ENCODE measurements around the gene CEMIP. TPM values are rescaled to one million over a fixed set of nuclear protein-coding genes. Genes with fewer than 3 reads are reported as not detected.

CEMIP gene
- total RNA-seq, 1 experiment from 2014 or later, result 0.61 TPM

- H3K36me3 ChIP-seq (ENCODE audit: low read depth), result no peaks in the 10 kb centered on the region
- H3F3A ChIP-seq (ENCODE audit: insufficient read depth, low read depth), result peaks cover 11% of the 10 kb centered on the region; the same call in 1 of the 2 replicates
- H3K4me2 ChIP-seq, result peak overlapping the region; percentile 89
- H3K79me2 ChIP-seq (ENCODE audit: low read depth), result peaks cover 59% of the 10 kb centered on the region
- H4K20me1 ChIP-seq (ENCODE audit: insufficient read depth), result peaks cover 5% of the 10 kb centered on the region; the same call in 1 of the 2 replicates
- POLR2A ChIA-PET (ENCODE audit: unreplicated experiment), result interaction anchor here (0.5 to 0.6 kb wide), 3 partner anchors 13 to 411 kb away, joined by 4 to 20 read pairs (median 5); no protein-coding TSS in a partner anchor
- BruUV-seq (replicated peaks), result TSS peak; percentile 59
- no peaks in the 10 kb centered on the region for H3K9me3 ChIP-seq (ENCODE audit: insufficient read depth, low read depth)
- H3K27ac ChIP-seq, result no peak overlapping the region
- H2AFZ ChIP-seq, result no peak overlapping the region
- no peak for DNase-seq
- intact Hi-C loops (cut with micrococcal nuclease; ENCODE audit: unreplicated experiment), result no loop called here
- peaks cover 24% of the 10 kb centered on the region for H3K4me1 ChIP-seq (replicated peaks; ENCODE audit: insufficient read depth)
- CTCF ChIA-PET, result no interaction called here
- TF ChIP-seq CTCF (conservative IDR thresholded peaks at IDR 0.05), result no peak
- H3K4me3 ChIP-seq, result peak overlapping the region; percentile 87
- H3K9me2 ChIP-seq (ENCODE audit: insufficient read depth), result no peaks in the 10 kb centered on the region; the same call in 1 of the 2 replicates
- no peaks in the 10 kb centered on the region for H3K27me3 ChIP-seq (ENCODE audit: insufficient read depth, low read depth)
These were observed 209.1 kb downstream of the CEMIP start for GRCh38 chr15:80988148-80988796.

GRCh38 chr15:80989081-80989517 is 209.9 kb downstream of the CEMIP start:
- no TSS peak for BruUV-seq (replicated peaks)
- H3K4me3 ChIP-seq, result peak overlapping the region; percentile 87
- peak overlapping the region; percentile 89 for H3K4me2 ChIP-seq
- TF ChIP-seq CTCF (conservative IDR thresholded peaks at IDR 0.05) (no peak), EZH2 (IDR thresholded peaks at IDR 0.05; ENCODE audit: low read depth) (no peak)
- CTCF ChIA-PET, result no interaction called here
- no peaks in the 10 kb centered on the region for H3K27me3 ChIP-seq (ENCODE audit: insufficient read depth, low read depth)
- intact Hi-C loops (cut with micrococcal nuclease; ENCODE audit: unreplicated experiment), result loop anchor here (1.0 kb wide), 1 partner anchor 11 kb away; the partner anchor contains the start of gene TLNRD1
- no peaks in the 10 kb centered on the region for H3K36me3 ChIP-seq (ENCODE audit: low read depth)
- H3K9me2 ChIP-seq (ENCODE audit: insufficient read depth), result no peaks in the 10 kb centered on the region; the same call in 1 of the 2 replicates
- peak overlapping the region; percentile 88 for H2AFZ ChIP-seq
- DNase-seq, result no peak
- peaks cover 5% of the 10 kb centered on the region; the same call in 1 of the 2 replicates for H4K20me1 ChIP-seq (ENCODE audit: insufficient read depth)
- peaks cover 24% of the 10 kb centered on the region for H3K4me1 ChIP-seq (replicated peaks; ENCODE audit: insufficient read depth)
- no peaks in the 10 kb centered on the region for H3K9me3 ChIP-seq (ENCODE audit: insufficient read depth, low read depth)
- peaks cover 11% of the 10 kb centered on the region; the same call in 1 of the 2 replicates for H3F3A ChIP-seq (ENCODE audit: insufficient read depth, low read depth)
- POLR2A ChIA-PET (ENCODE audit: unreplicated experiment), result no interaction called here
- peaks cover 53% of the 10 kb centered on the region for H3K79me2 ChIP-seq (ENCODE audit: low read depth)
- no peak overlapping the region for H3K27ac ChIP-seq

GRCh38 chr15:80989518-80990478 is 210.6 kb downstream of the CEMIP start, which contains the start of gene MESD:
Gene MESD, minus strand, starts transcription at chr15:80989819. Its CDS starts 28 bp downstream, at chr15:80989791.
- TF ChIP-seq CTCF (conservative IDR thresholded peaks at IDR 0.05), result no peak
- no peak for TF ChIP-seq EZH2 (IDR thresholded peaks at IDR 0.05; ENCODE audit: low read depth)
- TSS peak; percentile 93 for BruUV-seq (replicated peaks)
- H3K27ac ChIP-seq, result peak within 1 kb of the TSS; percentile 58
- CTCF ChIA-PET, result interaction anchor here (0.6 kb wide), 2 partner anchors 884 to 1026 kb away, joined by 3 read pairs; no protein-coding TSS in a partner anchor
- H3F3A ChIP-seq (ENCODE audit: insufficient read depth, low read depth), result peaks cover 11% of the 10 kb centered on the region; the same call in 1 of the 2 replicates
- H3K4me2 ChIP-seq, result peak within 1 kb of the TSS; percentile 89
- no peaks in the 10 kb centered on the region for H3K27me3 ChIP-seq (ENCODE audit: insufficient read depth, low read depth)
- intact Hi-C loops (cut with micrococcal nuclease; ENCODE audit: unreplicated experiment), result loop anchor here (1.0 kb wide), 1 partner anchor 11 kb away; the partner anchor contains the start of gene TLNRD1
- H2AFZ ChIP-seq, result peak within 1 kb of the TSS; percentile 90
- peaks cover 5% of the 10 kb centered on the region; the same call in 1 of the 2 replicates for H4K20me1 ChIP-seq (ENCODE audit: insufficient read depth)
- H3K9me3 ChIP-seq (ENCODE audit: insufficient read depth, low read depth), result no peaks in the 10 kb centered on the region
- peaks cover 24% of the 10 kb centered on the region for H3K4me1 ChIP-seq (replicated peaks; ENCODE audit: insufficient read depth)
- peaks cover 48% of the 10 kb centered on the region for H3K79me2 ChIP-seq (ENCODE audit: low read depth)
- no peaks in the 10 kb centered on the region for H3K36me3 ChIP-seq (ENCODE audit: low read depth)
- peak within 1 kb of the TSS; percentile 87 for H3K4me3 ChIP-seq
- H3K9me2 ChIP-seq (ENCODE audit: insufficient read depth), result no peaks in the 10 kb centered on the region; the same call in 1 of the 2 replicates
- POLR2A ChIA-PET (ENCODE audit: unreplicated experiment), result interaction anchor here (0.6 kb wide), 1 partner anchor 411 kb away, joined by 6 read pairs; no protein-coding TSS in a partner anchor
- peak; percentile 74 to 92 for DNase-seq
